OCI-LY3 (cell line): ENCODE measurements around the gene MUC16.

Experiments used
- H2AFZ ChIP-seq: fragments of 200-600, 300-600 bp; shearing (Covaris generic); 2 replicates; pipeline ENCODE4 v1.6.0; 2014; ENCODE audit warnings: antibody characterized with exemption, low read depth, low read length
- H3K27ac ChIP-seq: fragments of 200-600, 300-600 bp; sonication (generic); 2 replicates; pipeline ENCODE4 v1.5.1; 2014; ENCODE audit warnings: mild to moderate bottlenecking, low read length, moderate library complexity, mixed read lengths
- H3K27me3 ChIP-seq: fragments of 200-600, 300-600 bp; sonication (generic); 2 replicates; pipeline ENCODE4 v1.6.1; 2014; ENCODE audit warnings: low read depth, low read length, mixed read lengths
- H3K36me3 ChIP-seq: fragments of 200-600, 300-600 bp; sonication (generic); replicated peaks from 2 replicates; pipeline ENCODE3; 2014; ENCODE audit warnings: low read depth, low read length, mixed read lengths
- H3K4me1 ChIP-seq: fragments of 300-600, 200-600 bp; sonication (generic); 2 replicates; pipeline ENCODE4 v1.6.1; 2014; ENCODE audit warnings: low read length, mixed read lengths
- H3K4me2 ChIP-seq: fragments of 200-600, 300-600 bp; sonication (generic); 2 replicates; pipeline ENCODE4 v1.6.1; 2014; ENCODE audit warnings: low read length, mixed read lengths
- H3K4me3 ChIP-seq: fragments of 300-600, 200-600 bp; sonication (generic); 2 replicates; pipeline ENCODE4 v1.5.1; 2014; ENCODE audit warnings: antibody characterized with exemption, mild to moderate bottlenecking, low read length, moderate library complexity
- H3K79me2 ChIP-seq: fragments of 300-600, 200-600 bp; shearing (Covaris generic); 2 replicates; pipeline ENCODE4 v1.6.1; 2014; ENCODE audit warnings: mild to moderate bottlenecking, low read length, mixed read lengths
- H3K9ac ChIP-seq: fragments of 300-600, 200-600 bp; shearing (Covaris generic); 2 replicates; pipeline ENCODE4 v1.6.0; 2014; ENCODE audit warnings: mild to moderate bottlenecking, low read length, moderate library complexity
- H3K9me3 ChIP-seq: fragments of 200-600, 300-600 bp; shearing (Covaris generic); 2 replicates; pipeline ENCODE4 v1.6.1; 2014; ENCODE audit warnings: low read length, mixed read lengths; ENCODE audit not compliant: insufficient read depth
- H4K20me1 ChIP-seq: fragments of 200-600, 300-600 bp; sonication (generic); 2 replicates; pipeline ENCODE4 v1.6.1; 2016; ENCODE audit warnings: low read length, mixed read lengths; ENCODE audit not compliant: insufficient read depth
- EZH2phosphoT487 ChIP-seq: fragments of 200-600 bp; shearing (Covaris generic); IDR thresholded peaks from 2 replicates; pipeline ENCODE4 v1.6.1; 2018; ENCODE audit warnings: antibody characterized with exemption, mixed run types, low read depth
- TF ChIP-seq, protein P1 (sequence below): fragments of 200-600, 300-600 bp; sonication (generic); IDR thresholded peaks from 2 replicates; pipeline ENCODE4 v1.5.1; 2014; ENCODE audit warnings: antibody characterized with exemption, low read length, low read depth

Gene MUC16

DNA sequence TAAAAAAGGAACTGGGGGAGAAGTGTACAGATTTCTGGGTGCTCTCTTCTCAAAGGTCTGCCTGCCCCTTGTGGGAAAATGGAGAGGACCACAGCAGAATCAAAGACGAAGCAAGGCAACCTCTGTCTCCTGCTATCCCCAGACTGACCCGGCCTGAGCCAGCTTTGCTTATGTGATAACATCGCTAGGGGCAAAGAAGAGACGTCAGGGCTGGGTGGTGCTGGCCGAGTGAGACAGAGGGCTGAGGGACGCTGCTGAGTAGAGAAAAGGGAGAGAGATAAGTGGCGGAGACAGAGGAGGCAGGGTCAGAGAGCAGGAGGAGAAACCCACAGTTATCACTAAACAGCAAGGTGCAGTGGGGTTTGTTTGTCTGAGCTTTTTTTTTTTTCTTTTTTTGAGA lies 4.6 kb upstream of the MUC16 start:
- Histone ChIP-seq H2AFZ (no peak overlapping the region), H3K4me3 (no peak overlapping the region), H3K36me3 (no peaks in the 10 kb centered on the region), H3K9me3 (0 out of 2 replicates have a peak, but pooled peaks cover 3% of the 10 kb centered on the region), H3K4me1 (no peaks in the 10 kb centered on the region), H3K27ac (no peak overlapping the region), H4K20me1 (no peaks in the 10 kb centered on the region), H3K4me2 (no peak overlapping the region), H3K79me2 (no peaks in the 10 kb centered on the region), H3K27me3 (no peaks in the 10 kb centered on the region), H3K9ac (no peak overlapping the region)
- TF ChIP-seq EZH2phosphoT487: no peak

DNA sequence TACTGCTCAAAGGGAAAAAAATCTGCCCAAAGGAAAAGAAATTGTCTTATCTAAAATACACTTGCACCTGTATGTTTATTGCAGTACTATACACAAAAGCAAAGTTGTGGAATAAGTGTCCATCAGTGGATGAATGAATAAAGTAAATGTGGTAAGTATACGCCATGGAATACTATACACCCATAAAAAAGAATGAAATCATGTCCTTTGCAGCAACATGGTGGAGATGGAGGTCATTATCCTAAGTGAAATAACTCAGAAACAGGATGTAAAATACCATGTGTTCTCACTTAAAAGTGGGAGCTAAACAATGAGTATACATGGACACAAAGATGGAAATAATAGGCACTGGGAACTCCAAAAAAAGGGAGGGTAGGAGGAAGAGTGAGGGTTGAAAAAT lies 3.8 kb upstream of the MUC16 start:
- no peak overlapping the region for H3K4me2 ChIP-seq
- TF ChIP-seq, protein P1, sequence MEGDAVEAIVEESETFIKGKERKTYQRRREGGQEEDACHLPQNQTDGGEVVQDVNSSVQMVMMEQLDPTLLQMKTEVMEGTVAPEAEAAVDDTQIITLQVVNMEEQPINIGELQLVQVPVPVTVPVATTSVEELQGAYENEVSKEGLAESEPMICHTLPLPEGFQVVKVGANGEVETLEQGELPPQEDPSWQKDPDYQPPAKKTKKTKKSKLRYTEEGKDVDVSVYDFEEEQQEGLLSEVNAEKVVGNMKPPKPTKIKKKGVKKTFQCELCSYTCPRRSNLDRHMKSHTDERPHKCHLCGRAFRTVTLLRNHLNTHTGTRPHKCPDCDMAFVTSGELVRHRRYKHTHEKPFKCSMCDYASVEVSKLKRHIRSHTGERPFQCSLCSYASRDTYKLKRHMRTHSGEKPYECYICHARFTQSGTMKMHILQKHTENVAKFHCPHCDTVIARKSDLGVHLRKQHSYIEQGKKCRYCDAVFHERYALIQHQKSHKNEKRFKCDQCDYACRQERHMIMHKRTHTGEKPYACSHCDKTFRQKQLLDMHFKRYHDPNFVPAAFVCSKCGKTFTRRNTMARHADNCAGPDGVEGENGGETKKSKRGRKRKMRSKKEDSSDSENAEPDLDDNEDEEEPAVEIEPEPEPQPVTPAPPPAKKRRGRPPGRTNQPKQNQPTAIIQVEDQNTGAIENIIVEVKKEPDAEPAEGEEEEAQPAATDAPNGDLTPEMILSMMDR: no peak
- no peak for TF ChIP-seq EZH2phosphoT487
- 0 out of 2 replicates have a peak, but pooled peaks cover 3% of the 10 kb centered on the region for H3K9me3 ChIP-seq
- H4K20me1 ChIP-seq: no peaks in the 10 kb centered on the region
- H3K79me2 ChIP-seq: no peaks in the 10 kb centered on the region
- H3K4me3 ChIP-seq: no peak overlapping the region
- H3K36me3 ChIP-seq: no peaks in the 10 kb centered on the region
- no peak overlapping the region for H3K27ac ChIP-seq
- no peaks in the 10 kb centered on the region for H3K4me1 ChIP-seq
- no peaks in the 10 kb centered on the region for H3K27me3 ChIP-seq
- no peak overlapping the region for H2AFZ ChIP-seq
- no peak overlapping the region for H3K9ac ChIP-seq

DNA sequence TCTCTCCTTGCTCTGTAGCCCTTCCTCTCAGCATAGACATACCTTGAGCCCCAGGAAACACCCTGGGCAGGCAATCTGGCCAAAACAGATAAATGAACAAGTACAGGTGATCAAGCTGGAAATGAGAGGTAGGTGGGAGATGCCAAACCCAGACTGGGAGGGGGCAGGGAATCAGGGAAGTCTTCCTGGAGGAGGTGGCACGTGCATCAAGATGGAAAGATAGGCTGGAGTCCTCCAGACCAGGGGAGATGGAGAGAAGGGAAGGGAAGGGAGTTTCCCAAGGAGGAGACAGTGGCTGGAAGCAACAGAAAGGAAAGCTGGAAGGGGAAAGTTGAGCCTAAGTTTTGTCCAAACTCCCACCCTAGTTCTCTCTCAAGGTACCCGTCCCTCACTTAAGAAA lies 1.7 kb upstream of the MUC16 start:
- H3K9me3 ChIP-seq: 0 out of 2 replicates have a peak, but pooled peaks cover 3% of the 10 kb centered on the region
- no peak overlapping the region for H3K4me3 ChIP-seq
- no peak overlapping the region for H2AFZ ChIP-seq
- no peak overlapping the region for H3K9ac ChIP-seq
- TF ChIP-seq EZH2phosphoT487: no peak
- TF ChIP-seq, protein P1: no peak
- no peak overlapping the region for H3K4me2 ChIP-seq
- no peaks in the 10 kb centered on the region for H3K79me2 ChIP-seq
- no peaks in the 10 kb centered on the region for H4K20me1 ChIP-seq
- no peaks in the 10 kb centered on the region for H3K27me3 ChIP-seq
- H3K36me3 ChIP-seq: no peaks in the 10 kb centered on the region
- no peak overlapping the region for H3K27ac ChIP-seq
- no peaks in the 10 kb centered on the region for H3K4me1 ChIP-seq

DNA sequence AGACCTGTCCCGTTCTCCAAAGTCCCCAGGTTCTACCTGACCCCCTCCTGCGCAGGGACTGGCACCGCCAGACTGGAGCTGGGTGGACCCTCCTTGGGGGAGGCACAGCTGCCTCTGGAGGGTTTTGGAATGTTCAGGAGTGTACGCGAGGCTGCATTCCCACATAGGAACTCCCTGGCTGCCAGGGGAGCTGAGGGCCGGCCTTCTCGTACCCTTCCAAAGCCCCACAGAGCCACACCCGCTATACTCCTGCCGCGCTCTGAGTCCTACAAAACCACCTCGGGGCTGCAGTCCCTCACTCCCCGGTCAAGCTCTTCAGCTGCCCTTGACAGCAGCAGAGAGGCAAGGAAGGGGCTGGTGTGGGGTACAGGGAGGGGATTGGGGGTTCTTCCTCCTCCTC lies 484 bp upstream of the MUC16 start:
- no peaks in the 10 kb centered on the region for H3K79me2 ChIP-seq
- H3K27me3 ChIP-seq: no peaks in the 10 kb centered on the region
- no peak overlapping the region for H3K9ac ChIP-seq
- H2AFZ ChIP-seq: no peak overlapping the region
- H3K4me1 ChIP-seq: no peaks in the 10 kb centered on the region
- no peaks in the 10 kb centered on the region for H4K20me1 ChIP-seq
- TF ChIP-seq, protein P1: no peak
- no peak for TF ChIP-seq EZH2phosphoT487
- H3K36me3 ChIP-seq: no peaks in the 10 kb centered on the region
- H3K4me2 ChIP-seq: no peak overlapping the region
- no peak overlapping the region for H3K27ac ChIP-seq
- no peak overlapping the region for H3K4me3 ChIP-seq
- H3K9me3 ChIP-seq: 0 out of 2 replicates have a peak, but pooled peaks cover 3% of the 10 kb centered on the region
